ENCODE data around the gene ARID4A.

- TF ChIP-seq CTCF (IDR thresholded peaks at IDR 0.05 in 8 of 11, conservative IDR thresholded peaks at IDR 0.05 in 3 of 11) = no peak
- no peak for TF ChIP-seq POLR2A (IDR thresholded peaks at IDR 0.05)
- no peak for TF ChIP-seq POLR2AphosphoS5 (IDR thresholded peaks at IDR 0.05)
Observed at GRCh38 chr14:58309086-58309485, 10.7 kb downstream of the ARID4A start.

Measured in spleen (tissue), 7 donors.